ENCODE measurements around the gene STUM. TPM values are rescaled to one million over a fixed set of nuclear protein-coding genes. Genes with fewer than 3 reads are reported as not detected.

STUM gene
- total RNA-seq, 1 donor from 2014 or later, result 0.08 TPM

- Mint-ChIP-seq H3K27ac (ENCODE audit: unreplicated experiment) (no peak overlapping the region), H3K4me1 (ENCODE audit: unreplicated experiment) (no peaks in the 10 kb centered on the region), H3K36me3 (ENCODE audit: low read depth, unreplicated experiment) (no peaks in the 10 kb centered on the region), H3K4me3 (ENCODE audit: unreplicated experiment) (no peak overlapping the region), H3K27me3 (ENCODE audit: unreplicated experiment) (peaks cover 8% of the 10 kb centered on the region), H3K9me3 (ENCODE audit: unreplicated experiment) (no peaks in the 10 kb centered on the region)
- TF ChIP-seq CTCF (IDR thresholded peaks at IDR 0.05; ENCODE audit: unreplicated experiment), result no peak
- no peak for DNase-seq (ENCODE audit: low spot score)
Measured at GRCh38 chr1:226603022-226603857, 54.7 kb downstream of the STUM start.

GRCh38 chr1:226603858-226604559, 55.4 kb downstream of the STUM start:
- peaks cover under 1% of the 10 kb centered on the region for H3K4me1 Mint-ChIP-seq (ENCODE audit: unreplicated experiment)
- H3K36me3 Mint-ChIP-seq (ENCODE audit: low read depth, unreplicated experiment), result no peaks in the 10 kb centered on the region
- H3K27ac Mint-ChIP-seq (ENCODE audit: unreplicated experiment), result no peak overlapping the region
- no peak for TF ChIP-seq CTCF (IDR thresholded peaks at IDR 0.05; ENCODE audit: unreplicated experiment)
- H3K27me3 Mint-ChIP-seq (ENCODE audit: unreplicated experiment), result peaks cover 8% of the 10 kb centered on the region
- DNase-seq (ENCODE audit: low spot score), result no peak
- no peak overlapping the region for H3K4me3 Mint-ChIP-seq (ENCODE audit: unreplicated experiment)
- H3K9me3 Mint-ChIP-seq (ENCODE audit: unreplicated experiment), result no peaks in the 10 kb centered on the region

- Mint-ChIP-seq H3K9me3 (ENCODE audit: unreplicated experiment) (no peaks in the 10 kb centered on the region), H3K27me3 (ENCODE audit: unreplicated experiment) (peaks cover 8% of the 10 kb centered on the region), H3K4me3 (ENCODE audit: unreplicated experiment) (no peak overlapping the region), H3K4me1 (ENCODE audit: unreplicated experiment) (peaks cover 3% of the 10 kb centered on the region), H3K27ac (ENCODE audit: unreplicated experiment) (no peak overlapping the region), H3K36me3 (ENCODE audit: low read depth, unreplicated experiment) (no peaks in the 10 kb centered on the region)
- TF ChIP-seq CTCF (IDR thresholded peaks at IDR 0.05; ENCODE audit: unreplicated experiment), result no peak
- DNase-seq (ENCODE audit: low spot score), result no peak
Measured at GRCh38 chr1:226604560-226605317, 56.2 kb downstream of the STUM start.

GRCh38 chr1:226605318-226605950, 56.9 kb downstream of the STUM start:
- no peaks in the 10 kb centered on the region for H3K9me3 Mint-ChIP-seq (ENCODE audit: unreplicated experiment)
- DNase-seq (ENCODE audit: low spot score), result no peak
- no peak overlapping the region for H3K4me3 Mint-ChIP-seq (ENCODE audit: unreplicated experiment)
- H3K27me3 Mint-ChIP-seq (ENCODE audit: unreplicated experiment), result peaks cover 7% of the 10 kb centered on the region
- H3K27ac Mint-ChIP-seq (ENCODE audit: unreplicated experiment), result no peak overlapping the region
- TF ChIP-seq CTCF (IDR thresholded peaks at IDR 0.05; ENCODE audit: unreplicated experiment), result no peak
- H3K4me1 Mint-ChIP-seq (ENCODE audit: unreplicated experiment), result peaks cover 3% of the 10 kb centered on the region
- H3K36me3 Mint-ChIP-seq (ENCODE audit: low read depth, unreplicated experiment), result no peaks in the 10 kb centered on the region

Measured in endothelial cell (in vitro differentiated cells).